Embryonic facial prominence (tissue), 1 donor: ENCODE measurements around the gene SDCBP2.
A peak's percentile ranks its signal among the peaks of the same experiment; 100 is the strongest.

Experiments used
- DNase-seq: peaks from one replicate; pipeline ENCODE4 v3.0.0-alpha.2; 2016; ENCODE audit errors: extremely low spot score

The SDCBP2 gene

GRCh38 chr20:1331101-1331500 is 2.2 kb upstream of the SDCBP2 start:
- no peak for DNase-seq

GRCh38 chr20:1330075-1330830 is 1.3 kb upstream of the SDCBP2 start:
- no peak for DNase-seq

- no peak for DNase-seq
Observed at GRCh38 chr20:1327827-1328679, 886 bp downstream of the SDCBP2 start.

GRCh38 chr20:1327241-1327653 is 1.7 kb downstream of the SDCBP2 start:
- DNase-seq = no peak

- DNase-seq = no peak
Observed at GRCh38 chr20:1326031-1326930, 2.7 kb downstream of the SDCBP2 start.

- peak; percentile 93 for DNase-seq
Observed at GRCh38 chr20:1325173-1326030, 3.5 kb downstream of the SDCBP2 start.

- DNase-seq = no peak
Observed at GRCh38 chr20:1324598-1325172, 4.3 kb downstream of the SDCBP2 start.

- DNase-seq = no peak
Observed at GRCh38 chr20:1323830-1324597, 4.9 kb downstream of the SDCBP2 start.

GRCh38 chr20:1323256-1323655 is 5.7 kb downstream of the SDCBP2 start:
- DNase-seq = no peak

- no peak for DNase-seq
Observed at GRCh38 chr20:1322511-1323245, 6.3 kb downstream of the SDCBP2 start.

- DNase-seq = no peak
Observed at GRCh38 chr20:1321654-1321939, 7.3 kb downstream of the SDCBP2 start.

- DNase-seq = no peak
Observed at GRCh38 chr20:1320902-1321653, 7.9 kb downstream of the SDCBP2 start.

GRCh38 chr20:1320016-1320415 is 8.9 kb downstream of the SDCBP2 start:
- DNase-seq = no peak

GRCh38 chr20:1319462-1319861 is 9.5 kb downstream of the SDCBP2 start:
- DNase-seq = no peak

- no peak for DNase-seq
Observed at GRCh38 chr20:1319051-1319450, 9.9 kb downstream of the SDCBP2 start.

GRCh38 chr20:1317545-1318255 is 11.2 kb downstream of the SDCBP2 start:
- no peak for DNase-seq

GRCh38 chr20:1315804-1316203 is 13.1 kb downstream of the SDCBP2 start:
- no peak for DNase-seq
